ENCODE data around the gene ASCL1.

ASCL1 gene

GRCh38 chr12:102951841-102952240 lies 5.6 kb upstream of the ASCL1 start:
- Histone ChIP-seq H3K9ac (ENCODE audit: low read length) (no peak overlapping the region), H2BK5ac (ENCODE audit: low read depth, low read length, poor library complexity, severe bottlenecking) (no peak overlapping the region), H4K8ac (ENCODE audit: low read length) (no peak overlapping the region), H2BK12ac (ENCODE audit: low read length in 2 of 2) (no peak overlapping the region), H3K4me3 (ENCODE audit: insufficient read depth in 1 of 2, low read depth in 1 of 2, low read length in 2 of 2) (no peak overlapping the region), H3K79me1 (replicated peaks; ENCODE audit: low read length, poor library complexity, severe bottlenecking) (no peaks in the 10 kb centered on the region), H3K4ac (ENCODE audit: low read depth in 1 of 2, low read length in 2 of 2) (no peak overlapping the region), H3K27me3 (ENCODE audit: control insufficient read depth in 1 of 2, insufficient read depth in 1 of 2, low read length in 2 of 2) (peaks cover 72 to 91% of the 10 kb centered on the region in 2 experiments), H2AK5ac (ENCODE audit: low read length, severe bottlenecking) (no peak overlapping the region), H3K4me2 (ENCODE audit: low read length, poor library complexity, severe bottlenecking) (no peak overlapping the region), H2BK15ac (ENCODE audit: low read depth, poor library complexity, severe bottlenecking) (no peak overlapping the region), H4K91ac (ENCODE audit: low read length) (no peak overlapping the region), H3K9me3 (ENCODE audit: control insufficient read depth, low read length) (no peaks in the 10 kb centered on the region), H2BK120ac (ENCODE audit: low read depth, low read length) (no peak overlapping the region), H2AFZ (ENCODE audit: low read depth, low read length) (no peak overlapping the region), H3K27ac (ENCODE audit: low read length, poor library complexity, severe bottlenecking) (no peak overlapping the region), H3K18ac (ENCODE audit: low read depth in 1 of 2, low read length in 2 of 2) (no peak overlapping the region), H3K4me1 (ENCODE audit: control insufficient read depth, insufficient read depth, low read depth, low read length) (peaks cover 6% of the 10 kb centered on the region), H3K23ac (ENCODE audit: low read length in 2 of 2) (no peak overlapping the region), H3K36me3 (ENCODE audit: control insufficient read depth in 1 of 2, insufficient read depth in 2 of 2, low read depth in 1 of 2, low read length in 2 of 2) (no peaks in the 10 kb centered on the region), H3K14ac (ENCODE audit: low read length in 2 of 2) (no peak overlapping the region)
- 51% methylated on average over 7 of the region's 9 CpGs for WGBS
- DNase-seq = no peak

- Histone ChIP-seq H3K79me1 (replicated peaks; ENCODE audit: low read length, poor library complexity, severe bottlenecking) (no peaks in the 10 kb centered on the region), H2BK15ac (ENCODE audit: low read depth, poor library complexity, severe bottlenecking) (no peak overlapping the region), H3K9ac (ENCODE audit: low read length) (no peak overlapping the region), H2AFZ (ENCODE audit: low read depth, low read length) (no peak overlapping the region), H3K4me3 (ENCODE audit: insufficient read depth in 1 of 2, low read depth in 1 of 2, low read length in 2 of 2) (no peak overlapping the region), H2BK5ac (ENCODE audit: low read depth, low read length, poor library complexity, severe bottlenecking) (no peak overlapping the region), H3K23ac (ENCODE audit: low read length in 2 of 2) (no peak overlapping the region), H4K8ac (ENCODE audit: low read length) (no peak overlapping the region), H2BK120ac (ENCODE audit: low read depth, low read length) (no peak overlapping the region), H3K36me3 (ENCODE audit: control insufficient read depth in 1 of 2, insufficient read depth in 2 of 2, low read depth in 1 of 2, low read length in 2 of 2) (no peaks in the 10 kb centered on the region), H2BK12ac (ENCODE audit: low read length in 2 of 2) (no peak overlapping the region), H3K14ac (ENCODE audit: low read length in 2 of 2) (no peak overlapping the region), H3K27ac (ENCODE audit: low read length, poor library complexity, severe bottlenecking) (no peak overlapping the region), H4K91ac (ENCODE audit: low read length) (no peak overlapping the region), H3K4ac (ENCODE audit: low read depth in 1 of 2, low read length in 2 of 2) (no peak overlapping the region), H3K9me3 (ENCODE audit: control insufficient read depth, low read length) (no peaks in the 10 kb centered on the region), H3K4me1 (ENCODE audit: control insufficient read depth, insufficient read depth, low read depth, low read length) (peaks cover 16% of the 10 kb centered on the region), H3K27me3 (ENCODE audit: control insufficient read depth in 1 of 2, insufficient read depth in 1 of 2, low read length in 2 of 2) (peaks cover 84 to 87% of the 10 kb centered on the region in 2 experiments), H3K4me2 (ENCODE audit: low read length, poor library complexity, severe bottlenecking) (no peak overlapping the region), H3K18ac (ENCODE audit: low read depth in 1 of 2, low read length in 2 of 2) (no peak overlapping the region), H2AK5ac (ENCODE audit: low read length, severe bottlenecking) (no peak overlapping the region)
- no peak for DNase-seq
These were observed 4.3 kb upstream of the ASCL1 start for GRCh38 chr12:102953221-102953620.

GRCh38 chr12:102954134-102954533 lies 3.3 kb upstream of the ASCL1 start:
- no peaks in the 10 kb centered on the region for H3K79me1 ChIP-seq (replicated peaks; ENCODE audit: low read length, poor library complexity, severe bottlenecking)
- no peak overlapping the region for H2AFZ ChIP-seq (ENCODE audit: low read depth, low read length)
- H4K8ac ChIP-seq (ENCODE audit: low read length) = no peak overlapping the region
- no peak overlapping the region for H3K4me3 ChIP-seq (ENCODE audit: insufficient read depth in 1 of 2, low read depth in 1 of 2, low read length in 2 of 2)
- no peaks in the 10 kb centered on the region for H3K9me3 ChIP-seq (ENCODE audit: control insufficient read depth, low read length)
- H3K9ac ChIP-seq (ENCODE audit: low read length) = no peak overlapping the region
- H2BK12ac ChIP-seq (ENCODE audit: low read length in 2 of 2) = no peak overlapping the region
- H3K27me3 ChIP-seq (ENCODE audit: control insufficient read depth in 1 of 2, insufficient read depth in 1 of 2, low read length in 2 of 2) = peaks cover 90% of the 10 kb centered on the region in 2 experiments
- no peak overlapping the region for H3K27ac ChIP-seq (ENCODE audit: low read length, poor library complexity, severe bottlenecking)
- H3K14ac ChIP-seq (ENCODE audit: low read length in 2 of 2) = no peak overlapping the region
- H3K23ac ChIP-seq (ENCODE audit: low read length in 2 of 2) = no peak overlapping the region
- no peak overlapping the region for H2AK5ac ChIP-seq (ENCODE audit: low read length, severe bottlenecking)
- no CpG with 5 or more reads among the region's 1 CpG for WGBS
- H3K4me1 ChIP-seq (ENCODE audit: control insufficient read depth, insufficient read depth, low read depth, low read length) = peaks cover 22% of the 10 kb centered on the region
- H3K18ac ChIP-seq (ENCODE audit: low read depth in 1 of 2, low read length in 2 of 2) = no peak overlapping the region
- no peak overlapping the region for H3K4me2 ChIP-seq (ENCODE audit: low read length, poor library complexity, severe bottlenecking)
- H4K91ac ChIP-seq (ENCODE audit: low read length) = no peak overlapping the region
- H2BK15ac ChIP-seq (ENCODE audit: low read depth, poor library complexity, severe bottlenecking) = no peak overlapping the region
- no peaks in the 10 kb centered on the region for H3K36me3 ChIP-seq (ENCODE audit: control insufficient read depth in 1 of 2, insufficient read depth in 2 of 2, low read depth in 1 of 2, low read length in 2 of 2)
- H2BK120ac ChIP-seq (ENCODE audit: low read depth, low read length) = no peak overlapping the region
- H2BK5ac ChIP-seq (ENCODE audit: low read depth, low read length, poor library complexity, severe bottlenecking) = no peak overlapping the region
- H3K4ac ChIP-seq (ENCODE audit: low read depth in 1 of 2, low read length in 2 of 2) = no peak overlapping the region
- DNase-seq = no peak

- no peaks in the 10 kb centered on the region for H3K36me3 ChIP-seq (ENCODE audit: control insufficient read depth in 1 of 2, insufficient read depth in 2 of 2, low read depth in 1 of 2, low read length in 2 of 2)
- no peak overlapping the region for H2AK5ac ChIP-seq (ENCODE audit: low read length, severe bottlenecking)
- no peak overlapping the region for H3K23ac ChIP-seq (ENCODE audit: low read length in 2 of 2)
- H3K4me2 ChIP-seq (ENCODE audit: low read length, poor library complexity, severe bottlenecking) = peak overlapping the region; percentile 26
- H3K18ac ChIP-seq (ENCODE audit: low read depth in 1 of 2, low read length in 2 of 2) = no peak overlapping the region
- no peak overlapping the region for H2BK5ac ChIP-seq (ENCODE audit: low read depth, low read length, poor library complexity, severe bottlenecking)
- H2BK12ac ChIP-seq (ENCODE audit: low read length in 2 of 2) = no peak overlapping the region
- H2BK15ac ChIP-seq (ENCODE audit: low read depth, poor library complexity, severe bottlenecking) = no peak overlapping the region
- H4K8ac ChIP-seq (ENCODE audit: low read length) = no peak overlapping the region
- WGBS = 4% methylated on average over 36 of the region's 50 CpGs
- H3K27me3 ChIP-seq (ENCODE audit: control insufficient read depth in 1 of 2, insufficient read depth in 1 of 2, low read length in 2 of 2) = peaks cover 89 to 90% of the 10 kb centered on the region in 2 experiments
- no peak overlapping the region for H3K4ac ChIP-seq (ENCODE audit: low read depth in 1 of 2, low read length in 2 of 2)
- H2BK120ac ChIP-seq (ENCODE audit: low read depth, low read length) = no peak overlapping the region
- peaks cover 22% of the 10 kb centered on the region for H3K4me1 ChIP-seq (ENCODE audit: control insufficient read depth, insufficient read depth, low read depth, low read length)
- H4K91ac ChIP-seq (ENCODE audit: low read length) = no peak overlapping the region
- no peaks in the 10 kb centered on the region for H3K79me1 ChIP-seq (replicated peaks; ENCODE audit: low read length, poor library complexity, severe bottlenecking)
- H3K9ac ChIP-seq (ENCODE audit: low read length) = no peak overlapping the region
- no peak overlapping the region for H3K14ac ChIP-seq (ENCODE audit: low read length in 2 of 2)
- DNase-seq = no peak
- H3K27ac ChIP-seq (ENCODE audit: low read length, poor library complexity, severe bottlenecking) = no peak overlapping the region
- H2AFZ ChIP-seq (ENCODE audit: low read depth, low read length) = no peak overlapping the region
- no peak overlapping the region for H3K4me3 ChIP-seq (ENCODE audit: insufficient read depth in 1 of 2, low read depth in 1 of 2, low read length in 2 of 2)
- H3K9me3 ChIP-seq (ENCODE audit: control insufficient read depth, low read length) = no peaks in the 10 kb centered on the region
These were observed 1.3 kb upstream of the ASCL1 start for GRCh38 chr12:102955926-102956737.
